K562 (cell line): ENCODE measurements around the gene MCC. TPM values are rescaled to one million over a fixed set of nuclear protein-coding genes. Genes with fewer than 3 reads are reported as not detected.

Experiments
- ATAC-seq: fragments of 200-7000 bp; cut with Tn5 transposase; 3 replicates; pipeline ENCODE4 v1.9.1; 2020; ENCODE audit warnings: moderate library complexity
- BruUV-seq: library from RNA; stranded (reverse); fragments of 400-500 nt; replicated peaks from 2 replicates; lab custom pipeline; 2021; lab: Mats Ljungman, UMichigan
- CTCF ChIA-PET: fragments of 300-600 bp; formaldehyde crosslinking; extraction: SDS; loops from one replicate; lab custom pipeline; 2021; ENCODE audit warnings: low intra/inter-chr PET ratio; lab: Yijun Ruan, JAX
- POLR2A ChIA-PET: fragments of 300-600, 350-650 bp; sonication (Branson Sonifier 250); formaldehyde crosslinking; extraction: SDS; loops from one replicate; lab custom pipeline; 2021; ENCODE audit warnings: antibody characterized with exemption, inconsistent platforms; lab: Yijun Ruan, JAX
- DNase-seq, 4 experiments: peaks; one replicate each; pipeline versions ENCODE4 v3.0.0 to v3.0.0-alpha.2; 2011 to 2018; ENCODE audit warnings: low spot score in 3 of 4, mixed read lengths in 3 of 4; ENCODE audit errors: extremely low read depth in 1 of 4
- FAIRE-seq: peaks from 2 replicates; lab custom pipeline; 2011; peaks lifted over from hg19 to GRCh38; lab: Jason Lieb, UNC
- H2AFZ ChIP-seq: 2 replicates; pipeline ENCODE4 v1.6.0; 2011; ENCODE audit warnings: low read depth, low read length, control low read depth, inconsistent platforms
- H3K27ac ChIP-seq: fragments of 200-600 bp; 3 replicates; pipeline ENCODE4 v1.8.0; 2011; ENCODE audit warnings: low read depth, mild to moderate bottlenecking, control low read depth, inconsistent platforms, low read length, moderate library complexity, mixed read lengths; ENCODE audit errors: extremely low read depth
- H3K27me3 ChIP-seq, 2 experiments: fragments of 300-600 bp in 1 of 2; 2 replicates in 1 of 2; 3 replicates in 1 of 2; pipeline versions ENCODE4 v1.6.0 to v1.8.0; 2011; ENCODE audit warnings: inconsistent platforms in 2 of 2, low read length in 2 of 2, mild to moderate bottlenecking in 1 of 2, mixed read lengths in 1 of 2, moderate library complexity in 1 of 2; ENCODE audit not compliant: control insufficient read depth in 2 of 2, insufficient read depth in 2 of 2
- H3K36me3 ChIP-seq: fragments of 300-600 bp; 3 replicates; pipeline ENCODE4 v1.8.0; 2011; ENCODE audit warnings: mild to moderate bottlenecking, low read length, inconsistent platforms; ENCODE audit not compliant: control insufficient read depth, insufficient read depth
- H3K4me1 ChIP-seq, 2 experiments: fragments of 200-600 bp in 1 of 2; replicated peaks in 1 of 2; 2 replicates in 1 of 2; 3 replicates in 1 of 2; pipeline versions ENCODE4 v1.5.1 to v1.8.0; 2011; ENCODE audit warnings: inconsistent platforms in 2 of 2, low read length in 2 of 2, mild to moderate bottlenecking in 1 of 2, mixed read lengths in 1 of 2, moderate library complexity in 1 of 2; ENCODE audit not compliant: control insufficient read depth in 2 of 2, insufficient read depth in 2 of 2
- H3K4me2 ChIP-seq: 2 replicates; pipeline ENCODE4 v1.6.1; 2011; ENCODE audit warnings: low read length, control low read depth, inconsistent platforms, mixed read lengths; ENCODE audit not compliant: insufficient read depth
- H3K4me3 ChIP-seq: fragments of 200-600 bp; sonication (generic), shearing (Covaris generic); 2 replicates; pipeline ENCODE4 v1.5.1; 2016; ENCODE audit warnings: control low read depth, inconsistent platforms
- H3K79me2 ChIP-seq: fragments of 200-600 bp; 3 replicates; pipeline ENCODE4 v1.8.0; 2011; ENCODE audit warnings: low read length, inconsistent platforms; ENCODE audit not compliant: control insufficient read depth, insufficient read depth
- H3K9ac ChIP-seq, 2 experiments: 2 replicates each; pipeline versions ENCODE4 v1.6.0 to v1.6.1; 2011; ENCODE audit warnings: low read depth in 2 of 2, low read length in 2 of 2, control low read depth in 1 of 2, inconsistent platforms in 1 of 2, mild to moderate bottlenecking in 1 of 2, mixed read lengths in 1 of 2; ENCODE audit not compliant: insufficient read depth in 1 of 2
- H3K9me1 ChIP-seq: one replicate; pipeline ENCODE4 v1.6.0; 2011; ENCODE audit warnings: inconsistent platforms, mild to moderate bottlenecking, low read length, moderate library complexity; ENCODE audit not compliant: control insufficient read depth, insufficient read depth
- H3K9me3 ChIP-seq: replicated peaks from 2 replicates; pipeline ENCODE4 v1.5.1; 2011; ENCODE audit warnings: low read depth, low read length, inconsistent platforms; ENCODE audit not compliant: control insufficient read depth, insufficient read depth
- H4K20me1 ChIP-seq: replicated peaks from 2 replicates; pipeline ENCODE4 v1.6.1; 2011; ENCODE audit warnings: low read length, inconsistent platforms, mixed read lengths; ENCODE audit not compliant: control insufficient read depth, insufficient read depth
- CEBPZ ChIP-seq: fragments of 150-350 bp; IDR thresholded peaks from 2 replicates; pipeline ENCODE4 v1.6.1; 2014; ENCODE audit warnings: low read depth, mild to moderate bottlenecking, low read length, borderline replicate concordance
- FOXP1 ChIP-seq: sonication (generic); formaldehyde crosslinking; IDR thresholded peaks from 2 replicates; pipeline ENCODE4 v1.8.0; 2022; ENCODE audit warnings: mild to moderate bottlenecking, missing genetic modification reagents
- TAF9B ChIP-seq: fragments of 450-650 bp; IDR thresholded peaks from 2 replicates; pipeline ENCODE4 v1.6.1; 2018; ENCODE audit warnings: mild to moderate bottlenecking; ENCODE audit not compliant: partially characterized antibody
- TCF15 ChIP-seq: fragments of 250-450 bp; sonication (Bioruptor Pico); IDR thresholded peaks from 2 replicates; pipeline ENCODE4 v1.8.0; 2022; ENCODE audit warnings: moderate library complexity, mild to moderate bottlenecking, inconsistent platforms
- TCF7 ChIP-seq: sonication (generic); IDR thresholded peaks from 2 replicates; pipeline ENCODE4 v1.6.1; 2016; ENCODE audit warnings: antibody characterized with exemption, borderline replicate concordance
- XRCC3 ChIP-seq: fragments of 450-650 bp; IDR thresholded peaks from 2 replicates; pipeline ENCODE4 v1.6.1; 2017; ENCODE audit warnings: mild to moderate bottlenecking, moderate library complexity
- ZHX1 ChIP-seq: fragments of 150-350 bp; conservative IDR thresholded peaks from 2 replicates; pipeline ENCODE4 v1.6.1; 2014; ENCODE audit warnings: low read length
- ZNF3 ChIP-seq: fragments of 250-450 bp; sonication (Bioruptor Pico); IDR thresholded peaks from 2 replicates; pipeline ENCODE4 v1.5.0; 2021; ENCODE audit warnings: mild to moderate bottlenecking, moderate library complexity
- ZNF384 ChIP-seq: IDR thresholded peaks from 2 replicates; pipeline ENCODE4 v1.6.1; 2012; ENCODE audit warnings: low read depth, low read length, improper control_type of control experiment
- WGBS: fragments of 100-300 bp; shearing (Covaris generic); methylation state at CpG from one replicate; pipeline ENCODE4 v1.1.6; 2016; ENCODE audit warnings: low coverage, mixed read lengths; ENCODE audit not compliant: insufficient coverage; ENCODE audit errors: missing lambda C conversion rate; 5-methylcytosine and 5-hydroxymethylcytosine counted together
- in situ Hi-C: fragments of 300-500 bp; cut with MboI; formaldehyde crosslinking; loops from 4 replicates; pipeline ENCODE4 v1.15.0; 2018; ENCODE audit warnings: inconsistent platforms, mixed read lengths
- intact Hi-C: fragments of 100-400 bp; cut with micrococcal nuclease; formaldehyde crosslinking; loops from 2 replicates; pipeline ENCODE4 v1.14.2; 2022
- polyA plus RNA-seq, 8 experiments: library from polyadenylated mRNA; depleted of rRNA in 4 of 8; stranded (reverse) in 5 of 8; unstranded in 3 of 8; fragments of >200 nt; fragmentation: Nextera tagmentation in 2 of 8; fragmentation: Illumina TruSeq in 1 of 8; extraction: Ambion mirVana in 2 of 8; extraction: Trizol in 1 of 8; gene quantifications; 2 replicates each; pipeline versions ENCODE4 v1.2.1 to v1.2.3, GENCODE V29; 2011 to 2014; ENCODE audit warnings: inconsistent platforms in 1 of 8, missing spikeins in 1 of 8
- total RNA-seq, 7 experiments: library from RNA; depleted of rRNA in 6 of 7; stranded (reverse); fragments of >200 nt in 6 of 7; fragmentation: Illumina TruSeq in 2 of 7; extraction: Trizol in 2 of 7; gene quantifications; 2 replicates each; pipeline versions ENCODE4 v1.2.1 to v1.2.3, GENCODE V29; 2011 to 2021; ENCODE audit warnings: low replicate concordance in 1 of 7

Gene MCC
- total and polyA plus RNA-seq, 9 of the 15 experiments (the other 6 are each of a cell fraction or from before 2014, with no cell fraction given): 0.04 to 0.24 (median 0.06) TPM; not detected in 1

GRCh38 chr5:113052041-113052795 lies 436.0 kb downstream of the MCC start:
- FAIRE-seq: no peak
- intact Hi-C loops: no loop called here
- BruUV-seq: no TSS peak
- CTCF ChIA-PET: no interaction called here
- no peaks in the 10 kb centered on the region for H3K79me2 ChIP-seq
- no peaks in the 10 kb centered on the region for H4K20me1 ChIP-seq
- peaks cover 18 to 32% of the 10 kb centered on the region in 2 experiments; a peak in 4 of 5 replicates for H3K4me1 ChIP-seq
- 0 out of 2 replicates have a peak overlapping the region, but pooled peaks have one; percentile 5 for H2AFZ ChIP-seq
- H3K9me3 ChIP-seq: no peaks in the 10 kb centered on the region
- no peaks in the 10 kb centered on the region for H3K9me1 ChIP-seq
- no peak overlapping the region for H3K27ac ChIP-seq
- H3K27me3 ChIP-seq: no peaks in the 10 kb centered on the region
- no peak for ATAC-seq
- in situ Hi-C loops: no loop called here
- 45% methylated on average over 10 of the region's 10 CpGs for WGBS
- no peak for DNase-seq
- H3K4me3 ChIP-seq: no peak overlapping the region
- H3K4me2 ChIP-seq: no peak overlapping the region
- no peak overlapping the region for H3K9ac ChIP-seq
- no peaks in the 10 kb centered on the region for H3K36me3 ChIP-seq
- POLR2A ChIA-PET: interaction anchor here (1.1 to 2.0 kb wide), 2 partner anchors 19 to 20 kb away, joined by 3 to 5 read pairs; no protein-coding TSS in a partner anchor
- no peak for TF ChIP-seq ZHX1
- TF ChIP-seq CEBPZ: no peak
- no peak for TF ChIP-seq ZNF3 (CRISPR knock-in tag)
- no peak for TF ChIP-seq TAF9B
- TF ChIP-seq ZNF384: no peak
- TF ChIP-seq FOXP1 (CRISPR knock-in tag): no peak
- no peak for TF ChIP-seq TCF15
- no peak for TF ChIP-seq XRCC3
- no peak for TF ChIP-seq TCF7
